Iris pigment epithelial cell (primary cell): ENCODE measurements around the gene DAB1.

Experiments
- DNase-seq: peaks from one replicate; pipeline ENCODE4 v3.0.0-alpha.2; 2011; ENCODE audit warnings: low read depth

DAB1 gene

GRCh38 chr1:57067863-57068262, 356.0 kb downstream of the DAB1 start:
- no peak for DNase-seq

- DNase-seq: no peak
Measured at GRCh38 chr1:57066980-57067610, 356.8 kb downstream of the DAB1 start.

- no peak for DNase-seq
Measured at GRCh38 chr1:57065442-57065841, 358.4 kb downstream of the DAB1 start.

GRCh38 chr1:57064379-57065140, 359.3 kb downstream of the DAB1 start:
- no peak for DNase-seq

- no peak for DNase-seq
Measured at GRCh38 chr1:57063406-57064125, 360.3 kb downstream of the DAB1 start.

- peak; percentile 1 for DNase-seq
Measured at GRCh38 chr1:57061369-57061768, 362.5 kb downstream of the DAB1 start.

- DNase-seq: no peak
Measured at GRCh38 chr1:57060451-57060850, 363.4 kb downstream of the DAB1 start.

GRCh38 chr1:57058652-57059501, 365.0 kb downstream of the DAB1 start:
- no peak for DNase-seq

- no peak for DNase-seq
Measured at GRCh38 chr1:57048856-57049255, 375.0 kb downstream of the DAB1 start.

- no peak for DNase-seq
Measured at GRCh38 chr1:57046462-57046861, 377.4 kb downstream of the DAB1 start.

GRCh38 chr1:57041901-57042300, 382.0 kb downstream of the DAB1 start:
- no peak for DNase-seq

- no peak for DNase-seq
Measured at GRCh38 chr1:57040811-57041210, 383.0 kb downstream of the DAB1 start.

- no peak for DNase-seq
Measured at GRCh38 chr1:57036641-57037579, 386.9 kb downstream of the DAB1 start.

- DNase-seq: no peak
Measured at GRCh38 chr1:57034713-57035112, 389.1 kb downstream of the DAB1 start.

- DNase-seq: no peak
Measured at GRCh38 chr1:57033222-57034001, 390.4 kb downstream of the DAB1 start.

- no peak for DNase-seq
Measured at GRCh38 chr1:57026624-57027354, 397.1 kb downstream of the DAB1 start.

- no peak for DNase-seq
Measured at GRCh38 chr1:57024855-57025254, 399.0 kb downstream of the DAB1 start.

- no peak for DNase-seq
Measured at GRCh38 chr1:57024428-57024827, 399.4 kb downstream of the DAB1 start.

GRCh38 chr1:57020216-57020615, 403.6 kb downstream of the DAB1 start:
- no peak for DNase-seq
